Natural killer cell (primary cell): ENCODE data around the gene SLX4. TPM values are rescaled to one million over a fixed set of nuclear protein-coding genes. Genes with fewer than 3 reads are reported as not detected.

Experiments used
- ATAC-seq, 3 donors: fragments of 150-1000 bp in 2 of 3; fragments of 200-7000 bp in 1 of 3; cut with Tn5 transposase; 1 replicate in 1 of 3; 2 replicates in 2 of 3; pipeline ENCODE4 v1.10.0; 2021; ENCODE audit warnings: mild to moderate bottlenecking in 2 of 3, moderate library complexity in 2 of 3
- DNase-seq, 2 donors: peaks; one replicate each; pipeline versions ENCODE4 v3.0.0 to v3.0.0-alpha.2; 2013 to 2021; ENCODE audit warnings: mixed read lengths in 1 of 2
- H3K27ac ChIP-seq: one replicate; pipeline ENCODE4 v1.5.1; 2013; ENCODE audit warnings: mild to moderate bottlenecking, low read length
- H3K27me3 ChIP-seq: one replicate; pipeline ENCODE4 v1.6.1; 2013; ENCODE audit warnings: low read length; ENCODE audit not compliant: control insufficient read depth, insufficient read depth
- H3K36me3 ChIP-seq: one replicate; pipeline ENCODE4 v1.6.1; 2013; ENCODE audit warnings: low read length; ENCODE audit not compliant: control insufficient read depth, insufficient read depth
- H3K4me1 ChIP-seq: one replicate; pipeline ENCODE4 v1.6.1; 2013; ENCODE audit warnings: low read length; ENCODE audit not compliant: control insufficient read depth, insufficient read depth
- H3K4me3 ChIP-seq: one replicate; pipeline ENCODE4 v1.5.1; 2013; ENCODE audit warnings: low read length
- H3K9me3 ChIP-seq: one replicate; pipeline ENCODE4 v1.6.1; 2013; ENCODE audit warnings: low read length; ENCODE audit not compliant: control insufficient read depth, insufficient read depth
- H3K27ac Mint-ChIP-seq, 2 donors: one replicate each; pipeline ENCODE4 v1.8.0; 2022; ENCODE audit warnings: mild to moderate bottlenecking in 2 of 2, mixed read lengths in 2 of 2, moderate library complexity in 1 of 2
- H3K27me3 Mint-ChIP-seq, 2 donors: one replicate each; pipeline ENCODE4 v1.8.0; 2022; ENCODE audit warnings: low read depth in 2 of 2, mixed read lengths in 2 of 2
- H3K36me3 Mint-ChIP-seq: one replicate; pipeline ENCODE4 v1.8.0; 2022; ENCODE audit warnings: mixed read lengths
- H3K4me1 Mint-ChIP-seq, 2 donors: one replicate each; pipeline ENCODE4 v1.8.0; 2022; ENCODE audit warnings: mixed read lengths in 2 of 2
- H3K4me3 Mint-ChIP-seq: one replicate; pipeline ENCODE4 v1.8.0; 2022; ENCODE audit warnings: mild to moderate bottlenecking, moderate library complexity, mixed read lengths
- H3K9me3 Mint-ChIP-seq, 2 donors: one replicate each; pipeline ENCODE4 v1.8.0; 2022; ENCODE audit warnings: mixed read lengths in 2 of 2
- CTCF ChIP-seq: fragments of 200-600 bp; IDR thresholded peaks from one replicate; pipeline ENCODE4 v1.8.0; 2022; ENCODE audit warnings: antibody characterized with exemption
- WGBS: methylation state at CpG from one replicate; pipeline ENCODE4 v1.1.7; 2013; ENCODE audit warnings: missing lambda C conversion rate; ENCODE audit not compliant: insufficient coverage; 5-methylcytosine and 5-hydroxymethylcytosine counted together
- intact Hi-C: fragments of 100-400 bp; cut with micrococcal nuclease; formaldehyde crosslinking; loops from one replicate; pipeline ENCODE4 v1.14.2; 2022
- total RNA-seq, 4 donors: library from RNA; stranded (reverse); fragments of 120-200 nt in 1 of 4; gene quantifications; one replicate each; pipeline versions ENCODE4 v1.2.3 to v1.2.4, GENCODE V29; 2013 to 2022

The SLX4 gene
- total RNA-seq, 3 donors from 2014 or later (not counting 1 experiment from before 2014, with no cell fraction given): 13.5 to 18.6 (median 15.5) TPM

GRCh38 chr16:3597676-3598075 is 13.7 kb downstream of the SLX4 start:
- no peak for TF ChIP-seq CTCF
- Histone ChIP-seq H3K27me3 (no peaks in the 10 kb centered on the region), H3K4me3 (no peak overlapping the region), H3K4me1 (peaks cover 36% of the 10 kb centered on the region), H3K27ac (no peak overlapping the region), H3K9me3 (no peaks in the 10 kb centered on the region), H3K36me3 (peaks cover 9% of the 10 kb centered on the region)
- no peaks in the 10 kb centered on the region for H3K9me3 Mint-ChIP-seq
- ATAC-seq: no peak
- intact Hi-C loops: no loop called here
- no peak overlapping the region for H3K27ac Mint-ChIP-seq
- 98% methylated on average over 17 of the region's 17 CpGs for WGBS
- DNase-seq: no peak
- peaks cover 16 to 20% of the 10 kb centered on the region in 2 donors for H3K4me1 Mint-ChIP-seq
- H3K4me3 Mint-ChIP-seq: no peak overlapping the region
- H3K27me3 Mint-ChIP-seq: no peaks in the 10 kb centered on the region
- H3K36me3 Mint-ChIP-seq: peaks cover 5% of the 10 kb centered on the region

GRCh38 chr16:3597226-3597625 is 14.2 kb downstream of the SLX4 start:
- no peak for DNase-seq
- intact Hi-C loops: no loop called here

GRCh38 chr16:3596101-3596861 is 15.1 kb downstream of the SLX4 start:
- no peak overlapping the region for H3K4me3 ChIP-seq
- TF ChIP-seq CTCF: no peak
- H3K4me1 Mint-ChIP-seq: peaks cover 16 to 20% of the 10 kb centered on the region in 2 donors
- H3K9me3 Mint-ChIP-seq: no peaks in the 10 kb centered on the region
- H3K36me3 ChIP-seq: peaks cover 7% of the 10 kb centered on the region
- 90% methylated on average over 27 of the region's 27 CpGs for WGBS
- H3K4me3 Mint-ChIP-seq: no peak overlapping the region
- H3K4me1 ChIP-seq: peaks cover 36% of the 10 kb centered on the region
- H3K27ac ChIP-seq: no peak overlapping the region
- no peaks in the 10 kb centered on the region for H3K27me3 ChIP-seq
- DNase-seq (no peak), ATAC-seq (peak in 2 of 3 donors; percentile 14 to 25)
- H3K9me3 ChIP-seq: no peaks in the 10 kb centered on the region
- H3K27me3 Mint-ChIP-seq: peaks cover 0 to under 1% of the 10 kb centered on the region in 2 donors
- peak overlapping the region in 1 of 2 donors; percentile 70 for H3K27ac Mint-ChIP-seq
- peaks cover 3% of the 10 kb centered on the region for H3K36me3 Mint-ChIP-seq
- intact Hi-C loops: no loop called here

More at GRCh38 chr16:3597226-3597625, 14.2 kb downstream of the SLX4 start:
- Histone ChIP-seq H3K27ac (no peak overlapping the region), H3K4me1 (peaks cover 36% of the 10 kb centered on the region), H3K9me3 (no peaks in the 10 kb centered on the region), H3K36me3 (peaks cover 9% of the 10 kb centered on the region), H3K27me3 (no peaks in the 10 kb centered on the region), H3K4me3 (no peak overlapping the region)
- Mint-ChIP-seq H3K4me3 (no peak overlapping the region), H3K27me3 (no peaks in the 10 kb centered on the region), H3K9me3 (no peaks in the 10 kb centered on the region), H3K27ac (no peak overlapping the region), H3K4me1 (peaks cover 16 to 20% of the 10 kb centered on the region in 2 donors), H3K36me3 (peaks cover 5% of the 10 kb centered on the region)
- TF ChIP-seq CTCF: no peak
- WGBS: 84% methylated on average over 10 of the region's 10 CpGs
- ATAC-seq: no peak
